PC-9 (cell line): ENCODE results near the gene RAPGEF1.

ENCODE experiments used
- CTCF ChIP-seq: fragments of 200-600 bp; sonication (generic); conservative IDR thresholded peaks from 2 replicates; pipeline ENCODE4 v1.6.1; 2017; ENCODE audit warnings: mixed run types, antibody characterized with exemption, mild to moderate bottlenecking, moderate library complexity
- EZH2 ChIP-seq: fragments of 200-600 bp; sonication (generic); IDR thresholded peaks from 2 replicates; pipeline ENCODE4 v1.8.0; 2017; ENCODE audit warnings: antibody characterized with exemption, low read depth

DNA sequence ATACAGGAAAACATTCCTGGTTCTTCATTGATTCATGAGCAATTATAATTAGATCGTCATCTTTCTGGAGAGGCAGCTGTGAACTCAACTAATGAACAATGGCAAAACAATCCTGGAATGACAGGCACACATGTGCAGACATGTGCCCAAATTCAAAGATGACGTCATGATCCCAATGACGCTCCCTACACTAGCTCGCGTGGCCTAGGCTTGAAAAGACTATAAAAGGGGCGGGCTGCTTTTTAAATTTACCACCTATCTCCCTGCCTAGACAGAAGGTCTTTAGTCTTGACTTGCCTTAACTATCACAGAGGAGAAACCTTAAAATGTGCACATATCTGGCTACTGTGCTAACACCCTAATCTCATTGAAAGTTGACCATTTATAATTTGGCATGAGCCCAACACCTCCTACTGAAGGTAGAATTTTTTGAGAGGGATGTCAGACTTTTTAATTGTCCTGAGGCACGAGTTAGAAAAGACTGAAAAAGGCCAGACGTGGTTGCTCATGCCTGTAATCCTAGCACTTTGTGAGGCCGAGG lies 106.3 kb downstream of the RAPGEF1 start:
- TF ChIP-seq EZH2 (no peak), CTCF (no peak)
